ENCODE data around the gene LMAN2L. TPM values are rescaled to one million over a fixed set of nuclear protein-coding genes. Genes with fewer than 3 reads are reported as not detected.

Gene LMAN2L
- total RNA-seq, 2 experiments from 2014 or later: 5.7 to 6.1 TPM

GRCh38 chr2:96758987-96759386, 19.1 kb upstream of the LMAN2L start:
- intact Hi-C loops (cut with micrococcal nuclease): no loop called here
- Mint-ChIP-seq H3K27me3 (no peaks in the 10 kb centered on the region), H3K4me3 (no peak overlapping the region), H3K27ac (no peak overlapping the region), H3K4me1 (ENCODE audit: low read depth) (peaks cover 46% of the 10 kb centered on the region), H3K36me3 (no peaks in the 10 kb centered on the region), H3K9me3 (no peaks in the 10 kb centered on the region)
- CTCF ChIA-PET: interaction anchor here (1.2 to 4.4 kb wide), 3 partner anchors 16 to 192 kb away, joined by 3 to 28 read pairs (median 3); no protein-coding TSS in a partner anchor
- DNase-seq: no peak
- POLR2A ChIA-PET: no interaction called here

- POLR2A ChIA-PET: no interaction called here
- Mint-ChIP-seq H3K27ac (no peak overlapping the region), H3K4me1 (ENCODE audit: low read depth) (peaks cover 33% of the 10 kb centered on the region), H3K36me3 (no peaks in the 10 kb centered on the region), H3K4me3 (no peak overlapping the region), H3K9me3 (no peaks in the 10 kb centered on the region), H3K27me3 (no peaks in the 10 kb centered on the region)
- no peak for DNase-seq
- intact Hi-C loops (cut with micrococcal nuclease): no loop called here
- CTCF ChIA-PET: interaction anchor here (0.6 to 1.5 kb wide), 2 partner anchors 43 to 678 kb away, joined by 3 to 5 read pairs; no protein-coding TSS in a partner anchor
Measured at GRCh38 chr2:96757477-96757860, 17.6 kb upstream of the LMAN2L start.

GRCh38 chr2:96756788-96757476, 17.1 kb upstream of the LMAN2L start:
- Mint-ChIP-seq H3K4me1 (ENCODE audit: low read depth) (peaks cover 27% of the 10 kb centered on the region), H3K36me3 (no peaks in the 10 kb centered on the region), H3K27ac (no peak overlapping the region), H3K4me3 (no peak overlapping the region), H3K9me3 (no peaks in the 10 kb centered on the region), H3K27me3 (no peaks in the 10 kb centered on the region)
- intact Hi-C loops (cut with micrococcal nuclease): no loop called here
- ChIA-PET CTCF (interaction anchor here (1.5 kb wide), 1 partner anchor 44 kb away, joined by 5 read pairs; no protein-coding TSS in a partner anchor), POLR2A (no interaction called here)
- DNase-seq: no peak

- intact Hi-C loops (cut with micrococcal nuclease): no loop called here
- no peaks in the 10 kb centered on the region for H3K36me3 Mint-ChIP-seq
- H3K4me3 Mint-ChIP-seq: no peak overlapping the region
- no peak overlapping the region for H3K27ac Mint-ChIP-seq
- no peak for DNase-seq
- POLR2A ChIA-PET: no interaction called here
- peaks cover 6% of the 10 kb centered on the region for H3K4me1 Mint-ChIP-seq (ENCODE audit: low read depth)
- H3K9me3 Mint-ChIP-seq: no peaks in the 10 kb centered on the region
- H3K27me3 Mint-ChIP-seq: no peaks in the 10 kb centered on the region
- CTCF ChIA-PET: interaction anchor here (0.7 kb wide), 1 partner anchor 8 kb away, joined by 3 read pairs; no protein-coding TSS in a partner anchor
Measured at GRCh38 chr2:96754317-96754716, 14.5 kb upstream of the LMAN2L start.

- CTCF ChIA-PET: no interaction called here
- H3K4me1 Mint-ChIP-seq (ENCODE audit: low read depth): peaks cover under 1% of the 10 kb centered on the region
Measured at GRCh38 chr2:96753661-96754282, 13.9 kb upstream of the LMAN2L start.

GRCh38 chr2:96751800-96752199, 11.9 kb upstream of the LMAN2L start:
- Mint-ChIP-seq H3K9me3 (no peaks in the 10 kb centered on the region), H3K27me3 (no peaks in the 10 kb centered on the region), H3K4me1 (ENCODE audit: low read depth) (no peaks in the 10 kb centered on the region), H3K36me3 (no peaks in the 10 kb centered on the region), H3K27ac (no peak overlapping the region), H3K4me3 (no peak overlapping the region)
- no peak for DNase-seq
- ChIA-PET POLR2A (no interaction called here), CTCF (no interaction called here)
- intact Hi-C loops (cut with micrococcal nuclease): no loop called here

More at GRCh38 chr2:96753661-96754282, 13.9 kb upstream of the LMAN2L start:
- no peaks in the 10 kb centered on the region for H3K9me3 Mint-ChIP-seq
- no peaks in the 10 kb centered on the region for H3K27me3 Mint-ChIP-seq
- intact Hi-C loops (cut with micrococcal nuclease): no loop called here
- no peak overlapping the region for H3K4me3 Mint-ChIP-seq
- H3K27ac Mint-ChIP-seq: no peak overlapping the region
- POLR2A ChIA-PET: no interaction called here
- DNase-seq: no peak
- no peaks in the 10 kb centered on the region for H3K36me3 Mint-ChIP-seq

- peaks cover 3% of the 10 kb centered on the region for H3K4me1 Mint-ChIP-seq (ENCODE audit: low read depth)
- ChIA-PET CTCF (no interaction called here), POLR2A (no interaction called here)
- intact Hi-C loops (cut with micrococcal nuclease): no loop called here
- H3K4me3 Mint-ChIP-seq: no peak overlapping the region
- H3K27ac Mint-ChIP-seq: no peak overlapping the region
- H3K27me3 Mint-ChIP-seq: no peaks in the 10 kb centered on the region
- DNase-seq: no peak
- no peaks in the 10 kb centered on the region for H3K36me3 Mint-ChIP-seq
- no peaks in the 10 kb centered on the region for H3K9me3 Mint-ChIP-seq
Measured at GRCh38 chr2:96747061-96747617, 7.3 kb upstream of the LMAN2L start.

- peak overlapping the region; percentile 92 for H3K4me3 Mint-ChIP-seq
- H3K9me3 Mint-ChIP-seq: no peaks in the 10 kb centered on the region
- peak overlapping the region; percentile 52 for H3K27ac Mint-ChIP-seq
- H3K4me1 Mint-ChIP-seq (ENCODE audit: low read depth): peaks cover 35% of the 10 kb centered on the region
- no peaks in the 10 kb centered on the region for H3K27me3 Mint-ChIP-seq
- ChIA-PET CTCF (interaction anchor here (1.0 to 2.9 kb wide), 2 partner anchors 22 to 62 kb away, joined by 3 to 13 read pairs; partner anchors contain the start of gene CNNM4), POLR2A (interaction anchor here (1.5 kb wide), 1 partner anchor 22 kb away, joined by 4 read pairs; the partner anchor contains the start of gene CNNM4)
- DNase-seq: no peak
- peaks cover 11% of the 10 kb centered on the region for H3K36me3 Mint-ChIP-seq
- intact Hi-C loops (cut with micrococcal nuclease): no loop called here
Measured at GRCh38 chr2:96739076-96739632, 710 bp downstream of the LMAN2L start.

GRCh38 chr2:96737831-96738230, 2.0 kb downstream of the LMAN2L start:
- ChIA-PET CTCF (interaction anchor here (1.6 to 2.9 kb wide), 2 partner anchors 23 kb away, joined by 6 to 13 read pairs; partner anchors contain the start of gene CNNM4), POLR2A (no interaction called here)
- no peak overlapping the region for H3K27ac Mint-ChIP-seq
- H3K9me3 Mint-ChIP-seq: no peaks in the 10 kb centered on the region
- intact Hi-C loops (cut with micrococcal nuclease): no loop called here
- no peak for DNase-seq
- no peaks in the 10 kb centered on the region for H3K27me3 Mint-ChIP-seq
- peaks cover 18% of the 10 kb centered on the region for H3K36me3 Mint-ChIP-seq
- peaks cover 34% of the 10 kb centered on the region for H3K4me1 Mint-ChIP-seq (ENCODE audit: low read depth)
- H3K4me3 Mint-ChIP-seq: peak overlapping the region; percentile 27

- ChIA-PET POLR2A (no interaction called here), CTCF (interaction anchor here (1.6 kb wide), 1 partner anchor 24 kb away, joined by 6 read pairs; the partner anchor contains the start of gene CNNM4)
- no peak overlapping the region for H3K4me3 Mint-ChIP-seq
- DNase-seq: no peak
- H3K27me3 Mint-ChIP-seq: no peaks in the 10 kb centered on the region
- intact Hi-C loops (cut with micrococcal nuclease): no loop called here
- H3K36me3 Mint-ChIP-seq: peaks cover 18% of the 10 kb centered on the region
- peaks cover 32% of the 10 kb centered on the region for H3K4me1 Mint-ChIP-seq (ENCODE audit: low read depth)
- no peak overlapping the region for H3K27ac Mint-ChIP-seq
- no peaks in the 10 kb centered on the region for H3K9me3 Mint-ChIP-seq
Measured at GRCh38 chr2:96737251-96737650, 2.6 kb downstream of the LMAN2L start.

- no peaks in the 10 kb centered on the region for H3K9me3 Mint-ChIP-seq
- no peaks in the 10 kb centered on the region for H3K27me3 Mint-ChIP-seq
- DNase-seq: peak; percentile 15
- ChIA-PET POLR2A (no interaction called here), CTCF (interaction anchor here (0.8 to 1.2 kb wide), 3 partner anchors 26 to 66 kb away, joined by 3 to 4 read pairs (median 4); partner anchors contain the start of gene CNNM4)
- H3K4me3 Mint-ChIP-seq: no peak overlapping the region
- peaks cover 26% of the 10 kb centered on the region for H3K4me1 Mint-ChIP-seq (ENCODE audit: low read depth)
- H3K36me3 Mint-ChIP-seq: peaks cover 26% of the 10 kb centered on the region
- H3K27ac Mint-ChIP-seq: no peak overlapping the region
- intact Hi-C loops (cut with micrococcal nuclease): no loop called here
Measured at GRCh38 chr2:96734880-96735583, 4.8 kb downstream of the LMAN2L start.

GRCh38 chr2:96733931-96734330, 5.9 kb downstream of the LMAN2L start:
- POLR2A ChIA-PET: no interaction called here
- peaks cover 26% of the 10 kb centered on the region for H3K36me3 Mint-ChIP-seq
- CTCF ChIA-PET: interaction anchor here (1.2 kb wide), 1 partner anchor 67 kb away, joined by 3 read pairs; no protein-coding TSS in a partner anchor

More at GRCh38 chr2:96733931-96734330, 5.9 kb downstream of the LMAN2L start:
- Mint-ChIP-seq H3K27ac (no peak overlapping the region), H3K4me1 (ENCODE audit: low read depth) (peaks cover 17% of the 10 kb centered on the region), H3K27me3 (no peaks in the 10 kb centered on the region), H3K4me3 (no peak overlapping the region), H3K9me3 (no peaks in the 10 kb centered on the region)
- intact Hi-C loops (cut with micrococcal nuclease): no loop called here
- DNase-seq: peak; percentile 15
